IPS DF 4.7 (cell line): ENCODE measurements around the gene HBA1.
"Not testable (repeated sequence)": the region's sequence is repeated elsewhere in the genome, so short reads cannot be mapped to it uniquely, and the experiment has no call there.

Source experiments
- DNase-seq: peaks from one replicate; pipeline ENCODE4 v3.0.0-alpha.2; 2013; ENCODE audit warnings: low spot score; ENCODE audit errors: extremely low read depth

HBA1 gene

GRCh38 chr16:194516-194915, 18.0 kb downstream of the HBA1 start:
- no peak for DNase-seq

GRCh38 chr16:200388-200787, 23.9 kb downstream of the HBA1 start:
- DNase-seq = no peak

- DNase-seq = no peak
These were observed 26.8 kb downstream of the HBA1 start for GRCh38 chr16:203246-203645.

- DNase-seq = not testable (repeated sequence)
These were observed 27.6 kb downstream of the HBA1 start for GRCh38 chr16:204046-204445.

GRCh38 chr16:209359-209758, 32.9 kb downstream of the HBA1 start:
- not testable (repeated sequence) for DNase-seq

GRCh38 chr16:211631-212180, 35.2 kb downstream of the HBA1 start:
- not testable (repeated sequence) for DNase-seq

- DNase-seq = no peak
These were observed 36.5 kb downstream of the HBA1 start for GRCh38 chr16:212999-213398.

- DNase-seq = no peak
These were observed 43.5 kb downstream of the HBA1 start for GRCh38 chr16:220021-220420.
